ENCODE results near the gene PIANP. TPM values are rescaled to one million over a fixed set of nuclear protein-coding genes. Genes with fewer than 3 reads are reported as not detected.

PIANP gene
- total and polyA plus RNA-seq, 10 of the 15 experiments (the other 5 are each of a cell fraction or from before 2014, with no cell fraction given), result 0.08 to 0.12 (median 0.08) TPM; not detected in 7

DNA sequence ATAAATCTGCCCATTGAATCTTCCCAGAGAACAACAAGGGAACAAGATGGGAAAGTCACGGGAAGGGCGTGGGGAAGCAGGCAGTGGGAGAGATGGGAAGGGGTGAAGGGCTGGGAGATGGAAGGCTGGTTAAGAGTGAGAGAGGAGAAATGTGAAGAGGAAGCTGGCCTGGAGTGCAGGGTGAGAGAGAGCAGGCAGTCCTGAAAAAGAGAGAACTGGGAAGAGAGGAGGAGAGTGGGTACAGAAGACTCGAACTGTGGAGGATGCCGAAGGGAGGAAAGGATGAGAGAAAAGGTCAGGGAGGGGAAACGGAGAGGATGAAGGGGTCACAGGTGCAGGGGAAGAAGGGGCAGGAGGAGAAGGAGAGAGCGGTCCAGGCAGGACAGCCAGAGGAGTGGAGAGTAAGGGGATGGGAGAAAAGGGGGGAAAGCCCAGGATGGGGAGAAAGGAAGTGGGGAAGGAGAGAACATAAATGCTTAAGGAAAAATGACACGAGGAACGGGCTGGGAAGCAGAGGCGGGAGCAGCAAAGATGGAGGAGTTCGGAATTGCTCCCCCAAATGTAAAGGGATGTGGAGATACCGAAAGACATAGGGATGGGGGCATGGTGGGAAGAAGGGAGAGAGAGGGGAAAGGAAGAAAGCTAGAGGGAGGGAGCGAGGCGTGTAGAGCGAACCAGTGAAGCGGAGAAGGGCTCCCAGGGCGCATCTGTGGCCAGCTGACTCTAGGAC is 1.2 kb downstream of the PIANP start:
- H3K36me3 ChIP-seq (ENCODE audit: control insufficient read depth in 2 of 2, insufficient read depth in 2 of 2, low read length in 1 of 2), result no peaks in the 10 kb centered on the region
- H3K27ac ChIP-seq (ENCODE audit: control insufficient read depth, insufficient read depth), result no peak overlapping the region
- H3K4me2 ChIP-seq (ENCODE audit: control insufficient read depth, insufficient read depth), result no peak overlapping the region
- no peak for ATAC-seq
- DNase-seq (ENCODE audit: low read depth, low spot score), result no peak
- no peak overlapping the region for H2AFZ ChIP-seq (ENCODE audit: control insufficient read depth, low read depth, low read length)
- ChIA-PET RAD21 (ENCODE audit: unreplicated experiment) (no interaction called here), SMC1A (ENCODE audit: uncharacterized antibody, unreplicated experiment) (interaction anchor here (3.9 kb wide), 1 partner anchor 24 kb away, joined by 16 read pairs; the partner anchor contains the start of gene COPS7A), CTCF (interaction anchor here (0.5 to 1.2 kb wide), 3 partner anchors 34 to 134 kb away, joined by 3 read pairs; no protein-coding TSS in a partner anchor), POLR2A (interaction anchor here (1.6 kb wide), 1 partner anchor 11 kb away, joined by 4 read pairs; the partner anchor contains the start of gene ZNF384)
- H3K4me3 ChIP-seq, result no peak overlapping the region
- H4K20me1 ChIP-seq (ENCODE audit: control insufficient read depth, insufficient read depth), result no peaks in the 10 kb centered on the region
- H3K27me3 ChIP-seq (replicated peaks in 1 of 2; ENCODE audit: control insufficient read depth in 2 of 2, insufficient read depth in 2 of 2, low read length in 1 of 2), result peaks cover 15 to 21% of the 10 kb centered on the region in 2 experiments
- TF ChIP-seq KAT2A (conservative IDR thresholded peaks at IDR 0.05; ENCODE audit: control insufficient read depth, low read depth, low read length), result no peak
- no peak for TF ChIP-seq KDM1A (IDR thresholded peaks at IDR 0.05; ENCODE audit: borderline replicate concordance)
- no peak for TF ChIP-seq JUNB (IDR thresholded peaks at IDR 0.05)
- no peak for TF ChIP-seq GATAD2B (conservative IDR thresholded peaks at IDR 0.05; ENCODE audit: low read depth)
- TF ChIP-seq STAT1 (conservative IDR thresholded peaks at IDR 0.05), result no peak
- in situ Hi-C loops (cut with MboI) (no loop called here), intact Hi-C loops (cut with micrococcal nuclease; ENCODE audit: unreplicated experiment) (no loop called here)
- H3K4me1 ChIP-seq (ENCODE audit: control insufficient read depth, insufficient read depth, low read length), result peaks cover 12% of the 10 kb centered on the region
- no peak for FAIRE-seq
- 26% methylated on average over 15 of the region's 16 CpGs for WGBS (ENCODE audit: insufficient coverage, insufficient replicate concordance, low lambda C conversion rate, missing lambda C conversion rate)
- no peak overlapping the region for H3K9ac ChIP-seq (ENCODE audit: control insufficient read depth, insufficient read depth, low read length)
- BruUV-seq (replicated peaks), result no TSS peak
- no peaks in the 10 kb centered on the region for H3K79me2 ChIP-seq (ENCODE audit: control insufficient read depth, insufficient read depth, low read length)
- H3K9me3 ChIP-seq (replicated peaks; ENCODE audit: control insufficient read depth, insufficient read depth, low read length), result no peaks in the 10 kb centered on the region
